ENCODE results near the gene TLE6. TPM values are rescaled to one million over a fixed set of nuclear protein-coding genes. Genes with fewer than 3 reads are reported as not detected.
A peak's percentile ranks its signal among the peaks of the same experiment; 100 is the strongest.

Gene TLE6
- total RNA-seq, 1 donor: 0.72 TPM

DNA sequence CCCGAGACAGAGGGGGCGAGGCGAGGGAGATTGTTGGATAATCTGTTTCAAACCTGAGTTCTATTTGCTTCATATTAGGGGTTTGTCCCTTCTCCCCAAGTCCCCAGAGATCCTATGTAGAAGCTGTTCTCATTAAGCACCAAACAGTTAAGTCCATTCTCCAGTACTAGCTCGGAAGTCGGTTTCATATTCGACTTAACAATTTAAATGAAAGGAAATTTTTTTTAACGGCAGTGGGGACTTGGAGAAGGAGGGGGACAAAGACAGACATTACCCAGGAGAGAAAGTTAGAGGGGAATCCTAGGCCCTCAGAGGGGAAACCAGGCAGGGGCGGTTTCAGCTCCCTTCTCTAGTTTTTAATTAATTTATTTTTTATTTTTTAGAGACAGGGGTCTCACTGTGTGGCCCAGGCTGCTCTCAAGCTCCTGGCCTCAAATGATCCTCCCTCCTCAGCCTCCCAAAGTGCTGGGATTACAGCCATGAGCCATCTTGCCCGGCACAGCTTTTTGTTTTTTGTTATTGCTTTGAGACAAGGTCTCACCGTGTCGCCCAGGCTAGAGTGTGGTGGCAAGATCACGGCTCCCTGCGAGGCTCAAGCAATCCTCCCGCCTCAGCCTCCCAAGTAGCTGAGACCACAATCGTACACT lies 65.4 kb downstream of the TLE6 start:
- H3K9me3 ChIP-seq (ENCODE audit: low read depth, low read length): no peaks in the 10 kb centered on the region
- no peaks in the 10 kb centered on the region for H3K79me2 ChIP-seq (ENCODE audit: insufficient read depth, low read length)
- H4K20me1 ChIP-seq (ENCODE audit: insufficient read depth, low read length): no peaks in the 10 kb centered on the region
- peak; percentile 47 for DNase-seq (ENCODE audit: insufficient read length, low spot score, missing footprints)
- TF ChIP-seq, protein P1, sequence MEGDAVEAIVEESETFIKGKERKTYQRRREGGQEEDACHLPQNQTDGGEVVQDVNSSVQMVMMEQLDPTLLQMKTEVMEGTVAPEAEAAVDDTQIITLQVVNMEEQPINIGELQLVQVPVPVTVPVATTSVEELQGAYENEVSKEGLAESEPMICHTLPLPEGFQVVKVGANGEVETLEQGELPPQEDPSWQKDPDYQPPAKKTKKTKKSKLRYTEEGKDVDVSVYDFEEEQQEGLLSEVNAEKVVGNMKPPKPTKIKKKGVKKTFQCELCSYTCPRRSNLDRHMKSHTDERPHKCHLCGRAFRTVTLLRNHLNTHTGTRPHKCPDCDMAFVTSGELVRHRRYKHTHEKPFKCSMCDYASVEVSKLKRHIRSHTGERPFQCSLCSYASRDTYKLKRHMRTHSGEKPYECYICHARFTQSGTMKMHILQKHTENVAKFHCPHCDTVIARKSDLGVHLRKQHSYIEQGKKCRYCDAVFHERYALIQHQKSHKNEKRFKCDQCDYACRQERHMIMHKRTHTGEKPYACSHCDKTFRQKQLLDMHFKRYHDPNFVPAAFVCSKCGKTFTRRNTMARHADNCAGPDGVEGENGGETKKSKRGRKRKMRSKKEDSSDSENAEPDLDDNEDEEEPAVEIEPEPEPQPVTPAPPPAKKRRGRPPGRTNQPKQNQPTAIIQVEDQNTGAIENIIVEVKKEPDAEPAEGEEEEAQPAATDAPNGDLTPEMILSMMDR (IDR thresholded peaks at IDR 0.05; ENCODE audit: extremely low read depth, low read depth, low read length): no peak
- no peaks in the 10 kb centered on the region for H3K36me3 ChIP-seq (ENCODE audit: insufficient read depth, low read length)
- H2AFZ ChIP-seq (ENCODE audit: low read length): peak overlapping the region; percentile 60
- H3K4me2 ChIP-seq (ENCODE audit: insufficient read depth, low read length): peak overlapping the region; percentile 43
- H3K4me1 ChIP-seq (ENCODE audit: insufficient read depth, low read length): peaks cover 6% of the 10 kb centered on the region
- H3K27me3 ChIP-seq (ENCODE audit: insufficient read depth, low read length): no peaks in the 10 kb centered on the region
- H3K27ac ChIP-seq (ENCODE audit: low read depth, low read length): no peak overlapping the region
- no peak overlapping the region for H3K4me3 ChIP-seq (ENCODE audit: insufficient read depth, low read length)

Other genes starting within 250 kb of the TLE6 start
- 33.0 and 33.7 TPM in 2 replicates for gene SLC39A3, start 237.5 kb upstream of the TLE6 start, total RNA-seq
- 35.9 and 38.7 TPM in 2 replicates for gene SGTA, start 194.3 kb upstream of the TLE6 start, total RNA-seq
- 45.6 and 49.5 TPM in 2 replicates for gene THOP1, start 192.1 kb upstream of the TLE6 start, total RNA-seq
- 5.6 and 5.8 TPM in 2 replicates for gene ZNF554, start 157.7 kb upstream of the TLE6 start, total RNA-seq
- gene ZNF555, start 136.1 kb upstream of the TLE6 start, total RNA-seq: 6.2 and 8.0 TPM in 2 replicates
- not detected in 2 replicates for gene ZNF556, start 110.2 kb upstream of the TLE6 start, total RNA-seq
- gene ZNF57, start 76.6 kb upstream of the TLE6 start, total RNA-seq: 5.4 and 6.5 TPM in 2 replicates
- 3.5 and 5.8 TPM in 2 replicates for gene ZNF77, start 32.6 kb upstream of the TLE6 start, total RNA-seq
- gene TLE2, start 51.7 kb downstream of the TLE6 start, total RNA-seq: 2.4 and 5.1 TPM in 2 replicates
- 209 and 211 TPM in 2 replicates for gene TLE5, start 84.9 kb downstream of the TLE6 start, total RNA-seq
- 73.7 and 74.2 TPM in 2 replicates for gene GNA11, start 116.8 kb downstream of the TLE6 start, total RNA-seq
- 0.36 TPM in 1 of 2 replicates, not detected in the other for gene GNA15, start 158.5 kb downstream of the TLE6 start, total RNA-seq
- gene S1PR4, start 201.2 kb downstream of the TLE6 start, total RNA-seq: not detected in 2 replicates
- 37.7 and 39.4 TPM in 2 replicates for gene NCLN, start 208.4 kb downstream of the TLE6 start, total RNA-seq
- gene CELF5, start 247.1 kb downstream of the TLE6 start, total RNA-seq: not detected in 2 replicates